NCI-H82 treated with DMSO at 0.1 percent for 48 hours (cell line): ENCODE data around the gene ISY1.
"Not testable (repeated sequence)": the region's sequence is repeated elsewhere in the genome, so short reads cannot be mapped to it uniquely, and the experiment has no call there.

Experiments used
- DNase-seq: peaks from one replicate; lab custom pipeline; 2025; ENCODE audit not compliant: unreplicated experiment; lab: John Stamatoyannopoulos, UW

ISY1 gene

GRCh38 chr3:129160891-129161859 lies at the start of gene ISY1:
Gene ISY1 (minus strand): TSS chr3:129161063. CDS start chr3:129160975, 88 bp downstream.
- DNase-seq: peak; percentile 96

DNA sequence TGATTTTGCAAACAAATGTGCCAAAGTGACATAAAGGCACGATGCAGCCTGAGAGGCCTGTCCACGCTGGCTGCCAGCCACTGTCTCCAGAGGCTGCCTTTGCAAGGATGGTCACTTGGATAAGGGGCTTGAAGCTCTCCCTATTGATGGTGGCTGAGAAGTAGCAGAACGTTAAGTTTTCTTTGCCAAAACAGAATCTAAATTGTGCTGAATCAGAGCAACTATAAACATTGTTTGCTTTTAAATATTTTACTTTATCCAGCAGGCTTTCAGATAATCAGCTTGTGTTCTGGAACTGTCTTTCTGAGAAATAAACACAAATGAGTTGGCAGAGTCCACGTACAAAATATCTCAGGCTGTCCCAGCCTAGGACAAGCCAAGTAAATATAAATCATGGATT lies 46.6 kb upstream of the ISY1 start:
- no peak for DNase-seq

DNA sequence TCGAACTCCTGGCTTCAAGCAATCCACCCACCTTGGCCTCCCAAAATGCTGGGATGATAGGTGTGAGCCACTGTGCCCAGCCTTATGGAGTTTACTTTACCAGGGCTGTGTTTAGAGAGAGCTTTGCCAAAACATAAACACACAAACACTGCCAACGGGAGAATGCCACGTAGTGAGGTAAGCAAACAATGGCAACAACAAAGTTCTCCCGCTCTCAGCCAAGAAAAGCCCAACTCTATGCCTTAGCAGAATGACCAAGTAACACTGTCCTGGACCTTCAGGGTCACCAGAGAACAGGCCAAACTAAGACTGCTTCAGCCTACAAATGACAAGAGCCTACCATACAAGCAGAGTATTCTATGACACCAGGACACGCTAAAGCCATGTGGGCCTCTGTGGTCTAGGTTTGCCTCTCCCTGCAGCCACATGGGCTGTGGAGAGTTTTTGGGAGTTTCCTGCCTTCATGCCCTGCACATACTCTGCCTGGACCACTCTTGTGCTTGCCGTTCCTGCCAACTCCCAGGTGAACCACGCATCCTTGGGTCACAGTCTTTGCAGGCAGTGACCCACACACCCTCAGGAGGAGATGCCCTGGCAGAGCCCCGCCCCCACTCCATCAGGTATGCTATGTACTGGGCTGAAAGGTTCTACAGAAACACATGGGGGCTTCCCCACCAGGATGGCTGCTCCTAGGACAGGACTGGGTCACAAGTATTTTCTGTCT lies 44.4 kb upstream of the ISY1 start:
- no peak for DNase-seq

GRCh38 chr3:129204473-129204872 lies 43.6 kb upstream of the ISY1 start:
- DNase-seq: no peak

- DNase-seq: no peak
Measured at GRCh38 chr3:129199366-129199765, 38.5 kb upstream of the ISY1 start.

DNA sequence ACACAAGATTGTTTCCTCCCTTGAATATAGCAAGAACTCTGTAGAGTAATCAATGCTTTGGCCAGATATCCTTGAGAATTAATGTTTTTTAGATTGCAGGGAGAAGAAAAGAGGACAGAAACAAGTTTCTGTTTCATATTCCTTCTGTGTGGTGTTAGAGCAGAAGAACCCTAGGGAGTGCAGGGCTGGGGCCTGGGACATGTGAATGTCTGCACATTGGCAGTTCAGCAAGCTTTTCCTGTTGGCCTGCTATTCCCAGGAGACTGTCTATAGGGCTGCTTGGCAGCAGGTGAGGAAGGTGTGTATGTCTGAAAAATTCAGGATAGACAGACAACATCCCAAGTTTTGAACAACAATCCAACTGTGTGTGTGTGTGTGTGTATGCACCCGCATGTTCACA lies 36.5 kb upstream of the ISY1 start:
- DNase-seq: no peak

DNA sequence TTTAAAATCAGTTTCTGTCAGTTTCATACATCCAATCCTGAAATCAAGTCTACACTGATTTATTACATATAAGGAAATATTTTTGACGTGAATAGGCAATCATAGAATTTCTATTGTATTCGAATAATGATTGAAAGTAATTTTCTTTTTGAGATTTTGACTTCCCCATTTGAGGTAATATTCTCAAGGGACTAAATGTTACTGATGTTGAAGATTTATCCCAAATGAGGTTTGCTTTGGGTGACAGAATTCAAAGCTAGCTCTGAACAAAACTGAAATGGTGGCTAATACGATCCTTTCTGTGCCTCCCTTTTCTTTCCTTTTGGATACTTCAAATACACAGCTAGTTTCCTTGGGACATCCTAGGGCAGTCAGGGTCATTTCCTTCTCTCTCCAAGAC lies 35.7 kb upstream of the ISY1 start:
- DNase-seq: no peak

- DNase-seq: no peak
Measured at GRCh38 chr3:129195731-129196256, 34.9 kb upstream of the ISY1 start.

- DNase-seq: not testable (repeated sequence)
Measured at GRCh38 chr3:129189793-129190192, 28.9 kb upstream of the ISY1 start.

- no peak for DNase-seq
Measured at GRCh38 chr3:129187857-129188256, 27.0 kb upstream of the ISY1 start.

GRCh38 chr3:129185783-129186182 lies 24.9 kb upstream of the ISY1 start:
- no peak for DNase-seq

- DNase-seq: not testable (repeated sequence)
Measured at GRCh38 chr3:129184784-129185542, 24.1 kb upstream of the ISY1 start.

- no peak for DNase-seq
Measured at GRCh38 chr3:129184396-129184657, 23.5 kb upstream of the ISY1 start.

GRCh38 chr3:129183569-129184395 lies 22.9 kb upstream of the ISY1 start, which contains the start of gene CNBP:
Gene CNBP (minus strand): TSS chr3:129183896. CDS start chr3:129171757, 12,139 bp downstream.
- DNase-seq: peak; percentile 84

DNA sequence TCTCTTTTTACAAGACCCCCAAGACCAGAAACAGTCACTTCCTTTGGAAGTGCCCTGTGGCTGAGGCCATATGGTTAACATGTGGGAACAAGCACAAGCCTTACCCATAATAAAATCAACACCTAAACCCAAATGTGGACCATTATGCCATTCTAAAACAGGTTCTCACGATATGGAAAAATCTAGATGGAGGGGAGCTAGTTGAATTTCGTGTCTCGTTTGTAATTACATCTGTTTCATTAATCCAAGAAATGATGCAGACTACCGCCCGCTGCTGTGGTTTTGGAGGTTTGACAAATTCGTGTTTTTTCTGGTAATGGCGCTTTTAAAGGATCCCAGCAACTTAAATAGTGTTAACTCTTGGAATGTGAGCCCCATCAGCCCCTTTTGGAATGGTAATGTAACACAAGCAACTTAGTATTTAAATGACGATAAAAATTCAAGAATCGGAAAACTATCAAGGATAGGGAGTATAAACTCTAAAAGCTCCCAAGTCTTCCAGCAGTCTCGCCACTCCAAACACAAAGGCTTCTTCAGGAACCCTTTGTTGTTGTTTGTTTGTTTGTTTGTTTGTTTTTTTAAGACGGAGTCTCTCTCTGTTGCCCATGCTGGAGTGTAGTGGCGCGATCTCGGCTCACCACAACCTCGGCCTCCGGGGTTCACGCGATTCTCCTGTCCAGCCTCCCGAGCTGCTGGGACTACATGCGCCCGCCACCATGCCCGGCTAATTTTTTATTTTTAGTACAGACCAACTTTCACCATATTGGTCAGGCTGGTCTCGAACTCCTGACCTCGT lies 21.7 kb upstream of the ISY1 start:
- DNase-seq: peak; percentile 13

GRCh38 chr3:129181819-129182218 lies 21.0 kb upstream of the ISY1 start:
- DNase-seq: no peak

DNA sequence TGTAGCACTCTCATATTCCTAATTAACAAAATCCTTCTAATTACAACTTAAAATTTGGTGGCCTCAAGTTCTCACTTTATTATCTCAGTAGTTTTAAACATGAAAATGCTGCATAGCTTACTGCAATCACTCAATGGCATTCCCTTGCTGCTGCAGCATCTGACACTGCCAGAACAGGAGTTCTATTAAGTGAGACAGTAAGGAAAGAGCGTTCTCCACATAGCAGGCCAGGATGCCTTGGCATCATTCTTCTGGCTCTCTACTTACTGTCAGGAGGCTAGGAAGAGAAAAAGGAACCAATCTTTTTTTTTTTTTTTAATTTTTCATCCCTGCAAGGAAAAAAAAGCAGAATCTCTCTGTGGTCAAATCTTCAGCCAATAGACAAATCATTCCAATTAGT lies 19.6 kb upstream of the ISY1 start:
- no peak for DNase-seq

GRCh38 chr3:129176051-129176450 lies 15.2 kb upstream of the ISY1 start:
- DNase-seq: no peak

- DNase-seq: no peak
Measured at GRCh38 chr3:129173725-129174124, 12.9 kb upstream of the ISY1 start.

DNA sequence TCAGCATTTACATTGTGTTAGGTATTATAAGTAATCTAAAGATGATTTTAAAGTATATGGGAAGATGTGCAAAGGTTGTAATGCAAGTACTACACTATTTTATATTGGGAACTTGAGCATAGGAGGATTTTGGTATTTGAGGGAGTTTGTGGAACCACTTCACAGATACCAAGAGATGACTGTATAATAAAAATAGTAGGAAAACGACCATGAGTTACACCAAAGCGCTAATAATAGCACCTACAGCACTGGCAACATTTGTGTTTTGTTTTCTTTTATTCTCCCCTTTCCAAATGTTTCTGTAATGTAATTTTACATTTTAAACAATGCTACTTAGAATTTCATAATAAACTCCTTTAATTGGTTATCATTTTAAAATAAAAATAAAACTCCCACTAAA lies 12.3 kb upstream of the ISY1 start:
- DNase-seq: no peak
